ENCODE results near the gene KRT77. TPM values are rescaled to one million over a fixed set of nuclear protein-coding genes. Genes with fewer than 3 reads are reported as not detected.

The KRT77 gene
- total and polyA plus RNA-seq, 2 experiments from 2014 or later, result not detected

DNA sequence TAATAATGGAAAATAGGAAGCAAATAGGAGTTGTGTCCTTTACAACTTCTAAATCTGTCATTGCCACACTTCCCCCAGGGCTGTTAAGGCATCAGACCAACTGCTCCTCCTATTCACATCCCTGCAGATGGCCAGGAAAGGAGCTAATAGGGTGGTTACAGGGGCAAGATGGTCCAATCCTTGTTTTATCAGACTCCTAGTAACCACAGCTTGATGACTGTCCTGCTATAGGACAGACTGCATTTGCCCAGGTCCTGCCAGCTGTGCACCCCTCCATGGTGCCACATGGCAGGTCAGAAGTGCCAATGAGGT, 40.5 kb downstream of the KRT77 start:
- no peaks in the 10 kb centered on the region; the same call in 2 of the 3 replicates for H3K4me1 Mint-ChIP-seq
- Histone ChIP-seq H4K20me1 (replicated peaks; ENCODE audit: insufficient read depth) (no peaks in the 10 kb centered on the region), H3K36me3 (ENCODE audit: insufficient read depth) (no peaks in the 10 kb centered on the region), H3K27me3 (ENCODE audit: insufficient read depth) (no peaks in the 10 kb centered on the region), H3K9me2 (ENCODE audit: insufficient read depth) (no peaks in the 10 kb centered on the region), H3F3A (replicated peaks; ENCODE audit: low read depth) (no peaks in the 10 kb centered on the region), H3K79me2 (replicated peaks; ENCODE audit: insufficient read depth) (no peaks in the 10 kb centered on the region), H3K27ac (ENCODE audit: low read depth) (no peak overlapping the region), H2AFZ (no peak overlapping the region), H3K4me3 (no peak overlapping the region), H3K4me2 (no peak overlapping the region), H3K4me1 (ENCODE audit: insufficient read depth) (no peaks in the 10 kb centered on the region)
- TF ChIP-seq JUNB (IDR thresholded peaks at IDR 0.05; ENCODE audit: unreplicated experiment), result no peak
- TF ChIP-seq, protein P1, sequence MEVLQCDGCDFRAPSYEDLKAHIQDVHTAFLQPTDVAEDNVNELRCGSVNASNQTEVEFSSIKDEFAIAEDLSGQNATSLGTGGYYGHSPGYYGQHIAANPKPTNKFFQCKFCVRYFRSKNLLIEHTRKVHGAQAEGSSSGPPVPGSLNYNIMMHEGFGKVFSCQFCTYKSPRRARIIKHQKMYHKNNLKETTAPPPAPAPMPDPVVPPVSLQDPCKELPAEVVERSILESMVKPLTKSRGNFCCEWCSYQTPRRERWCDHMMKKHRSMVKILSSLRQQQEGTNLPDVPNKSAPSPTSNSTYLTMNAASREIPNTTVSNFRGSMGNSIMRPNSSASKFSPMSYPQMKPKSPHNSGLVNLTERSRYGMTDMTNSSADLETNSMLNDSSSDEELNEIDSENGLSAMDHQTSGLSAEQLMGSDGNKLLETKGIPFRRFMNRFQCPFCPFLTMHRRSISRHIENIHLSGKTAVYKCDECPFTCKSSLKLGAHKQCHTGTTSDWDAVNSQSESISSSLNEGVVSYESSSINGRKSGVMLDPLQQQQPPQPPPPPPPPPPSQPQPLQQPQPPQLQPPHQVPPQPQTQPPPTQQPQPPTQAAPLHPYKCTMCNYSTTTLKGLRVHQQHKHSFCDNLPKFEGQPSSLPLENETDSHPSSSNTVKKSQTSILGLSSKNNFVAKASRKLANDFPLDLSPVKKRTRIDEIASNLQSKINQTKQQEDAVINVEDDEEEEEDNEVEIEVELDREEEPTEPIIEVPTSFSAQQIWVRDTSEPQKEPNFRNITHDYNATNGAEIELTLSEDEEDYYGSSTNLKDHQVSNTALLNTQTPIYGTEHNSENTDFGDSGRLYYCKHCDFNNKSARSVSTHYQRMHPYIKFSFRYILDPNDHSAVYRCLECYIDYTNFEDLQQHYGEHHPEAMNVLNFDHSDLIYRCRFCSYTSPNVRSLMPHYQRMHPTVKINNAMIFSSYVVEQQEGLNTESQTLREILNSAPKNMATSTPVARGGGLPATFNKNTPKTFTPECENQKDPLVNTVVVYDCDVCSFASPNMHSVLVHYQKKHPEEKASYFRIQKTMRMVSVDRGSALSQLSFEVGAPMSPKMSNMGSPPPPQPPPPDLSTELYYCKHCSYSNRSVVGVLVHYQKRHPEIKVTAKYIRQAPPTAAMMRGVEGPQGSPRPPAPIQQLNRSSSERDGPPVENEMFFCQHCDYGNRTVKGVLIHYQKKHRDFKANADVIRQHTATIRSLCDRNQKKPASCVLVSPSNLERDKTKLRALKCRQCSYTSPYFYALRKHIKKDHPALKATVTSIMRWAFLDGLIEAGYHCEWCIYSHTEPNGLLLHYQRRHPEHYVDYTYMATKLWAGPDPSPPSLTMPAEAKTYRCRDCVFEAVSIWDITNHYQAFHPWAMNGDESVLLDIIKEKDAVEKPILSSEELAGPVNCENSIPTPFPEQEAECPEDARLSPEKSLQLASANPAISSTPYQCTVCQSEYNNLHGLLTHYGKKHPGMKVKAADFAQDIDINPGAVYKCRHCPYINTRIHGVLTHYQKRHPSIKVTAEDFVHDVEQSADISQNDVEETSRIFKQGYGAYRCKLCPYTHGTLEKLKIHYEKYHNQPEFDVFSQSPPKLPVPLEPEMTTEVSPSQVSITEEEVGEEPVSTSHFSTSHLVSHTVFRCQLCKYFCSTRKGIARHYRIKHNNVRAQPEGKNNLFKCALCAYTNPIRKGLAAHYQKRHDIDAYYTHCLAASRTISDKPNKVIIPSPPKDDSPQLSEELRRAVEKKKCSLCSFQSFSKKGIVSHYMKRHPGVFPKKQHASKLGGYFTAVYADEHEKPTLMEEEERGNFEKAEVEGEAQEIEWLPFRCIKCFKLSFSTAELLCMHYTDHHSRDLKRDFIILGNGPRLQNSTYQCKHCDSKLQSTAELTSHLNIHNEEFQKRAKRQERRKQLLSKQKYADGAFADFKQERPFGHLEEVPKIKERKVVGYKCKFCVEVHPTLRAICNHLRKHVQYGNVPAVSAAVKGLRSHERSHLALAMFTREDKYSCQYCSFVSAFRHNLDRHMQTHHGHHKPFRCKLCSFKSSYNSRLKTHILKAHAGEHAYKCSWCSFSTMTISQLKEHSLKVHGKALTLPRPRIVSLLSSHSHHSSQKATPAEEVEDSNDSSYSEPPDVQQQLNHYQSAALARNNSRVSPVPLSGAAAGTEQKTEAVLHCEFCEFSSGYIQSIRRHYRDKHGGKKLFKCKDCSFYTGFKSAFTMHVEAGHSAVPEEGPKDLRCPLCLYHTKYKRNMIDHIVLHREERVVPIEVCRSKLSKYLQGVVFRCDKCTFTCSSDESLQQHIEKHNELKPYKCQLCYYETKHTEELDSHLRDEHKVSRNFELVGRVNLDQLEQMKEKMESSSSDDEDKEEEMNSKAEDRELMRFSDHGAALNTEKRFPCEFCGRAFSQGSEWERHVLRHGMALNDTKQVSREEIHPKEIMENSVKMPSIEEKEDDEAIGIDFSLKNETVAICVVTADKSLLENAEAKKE (CRISPR knock-in tag; IDR thresholded peaks at IDR 0.05), result no peak
- no peak for TF ChIP-seq CREB1 (CRISPR knock-in tag; IDR thresholded peaks at IDR 0.05; ENCODE audit: low read depth)
- TF ChIP-seq, protein P2, sequence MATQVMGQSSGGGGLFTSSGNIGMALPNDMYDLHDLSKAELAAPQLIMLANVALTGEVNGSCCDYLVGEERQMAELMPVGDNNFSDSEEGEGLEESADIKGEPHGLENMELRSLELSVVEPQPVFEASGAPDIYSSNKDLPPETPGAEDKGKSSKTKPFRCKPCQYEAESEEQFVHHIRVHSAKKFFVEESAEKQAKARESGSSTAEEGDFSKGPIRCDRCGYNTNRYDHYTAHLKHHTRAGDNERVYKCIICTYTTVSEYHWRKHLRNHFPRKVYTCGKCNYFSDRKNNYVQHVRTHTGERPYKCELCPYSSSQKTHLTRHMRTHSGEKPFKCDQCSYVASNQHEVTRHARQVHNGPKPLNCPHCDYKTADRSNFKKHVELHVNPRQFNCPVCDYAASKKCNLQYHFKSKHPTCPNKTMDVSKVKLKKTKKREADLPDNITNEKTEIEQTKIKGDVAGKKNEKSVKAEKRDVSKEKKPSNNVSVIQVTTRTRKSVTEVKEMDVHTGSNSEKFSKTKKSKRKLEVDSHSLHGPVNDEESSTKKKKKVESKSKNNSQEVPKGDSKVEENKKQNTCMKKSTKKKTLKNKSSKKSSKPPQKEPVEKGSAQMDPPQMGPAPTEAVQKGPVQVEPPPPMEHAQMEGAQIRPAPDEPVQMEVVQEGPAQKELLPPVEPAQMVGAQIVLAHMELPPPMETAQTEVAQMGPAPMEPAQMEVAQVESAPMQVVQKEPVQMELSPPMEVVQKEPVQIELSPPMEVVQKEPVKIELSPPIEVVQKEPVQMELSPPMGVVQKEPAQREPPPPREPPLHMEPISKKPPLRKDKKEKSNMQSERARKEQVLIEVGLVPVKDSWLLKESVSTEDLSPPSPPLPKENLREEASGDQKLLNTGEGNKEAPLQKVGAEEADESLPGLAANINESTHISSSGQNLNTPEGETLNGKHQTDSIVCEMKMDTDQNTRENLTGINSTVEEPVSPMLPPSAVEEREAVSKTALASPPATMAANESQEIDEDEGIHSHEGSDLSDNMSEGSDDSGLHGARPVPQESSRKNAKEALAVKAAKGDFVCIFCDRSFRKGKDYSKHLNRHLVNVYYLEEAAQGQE (IDR thresholded peaks at IDR 0.05; ENCODE audit: unreplicated experiment), result no peak
- no peak for TF ChIP-seq POLR2AphosphoS5 (IDR thresholded peaks at IDR 0.05; ENCODE audit: low read depth)
- no peak overlapping the region for H3K4me3 Mint-ChIP-seq
- H3K27ac Mint-ChIP-seq, result no peak overlapping the region
- H3K27me3 Mint-ChIP-seq (ENCODE audit: insufficient read depth, low read depth, poor library complexity), result no peaks in the 10 kb centered on the region
- H3K36me3 Mint-ChIP-seq (ENCODE audit: low read depth), result no peaks in the 10 kb centered on the region
- ATAC-seq (no peak), DNase-seq (ENCODE audit: low spot score) (no peak)
- no peaks in the 10 kb centered on the region for H3K9me3 Mint-ChIP-seq

Measured in GM23338 (cell line).